Putamen (tissue), 1 donor: ENCODE measurements around the gene FYTTD1.
"Not testable (repeated sequence)": the region's sequence is repeated elsewhere in the genome, so short reads cannot be mapped to it uniquely, and the experiment has no call there.

Source experiments
- DNase-seq: peaks from one replicate; pipeline ENCODE4 v3.0.0-alpha.2; 2016; ENCODE audit warnings: low spot score

The FYTTD1 gene, protein sequence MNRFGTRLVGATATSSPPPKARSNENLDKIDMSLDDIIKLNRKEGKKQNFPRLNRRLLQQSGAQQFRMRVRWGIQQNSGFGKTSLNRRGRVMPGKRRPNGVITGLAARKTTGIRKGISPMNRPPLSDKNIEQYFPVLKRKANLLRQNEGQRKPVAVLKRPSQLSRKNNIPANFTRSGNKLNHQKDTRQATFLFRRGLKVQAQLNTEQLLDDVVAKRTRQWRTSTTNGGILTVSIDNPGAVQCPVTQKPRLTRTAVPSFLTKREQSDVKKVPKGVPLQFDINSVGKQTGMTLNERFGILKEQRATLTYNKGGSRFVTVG

DNA sequence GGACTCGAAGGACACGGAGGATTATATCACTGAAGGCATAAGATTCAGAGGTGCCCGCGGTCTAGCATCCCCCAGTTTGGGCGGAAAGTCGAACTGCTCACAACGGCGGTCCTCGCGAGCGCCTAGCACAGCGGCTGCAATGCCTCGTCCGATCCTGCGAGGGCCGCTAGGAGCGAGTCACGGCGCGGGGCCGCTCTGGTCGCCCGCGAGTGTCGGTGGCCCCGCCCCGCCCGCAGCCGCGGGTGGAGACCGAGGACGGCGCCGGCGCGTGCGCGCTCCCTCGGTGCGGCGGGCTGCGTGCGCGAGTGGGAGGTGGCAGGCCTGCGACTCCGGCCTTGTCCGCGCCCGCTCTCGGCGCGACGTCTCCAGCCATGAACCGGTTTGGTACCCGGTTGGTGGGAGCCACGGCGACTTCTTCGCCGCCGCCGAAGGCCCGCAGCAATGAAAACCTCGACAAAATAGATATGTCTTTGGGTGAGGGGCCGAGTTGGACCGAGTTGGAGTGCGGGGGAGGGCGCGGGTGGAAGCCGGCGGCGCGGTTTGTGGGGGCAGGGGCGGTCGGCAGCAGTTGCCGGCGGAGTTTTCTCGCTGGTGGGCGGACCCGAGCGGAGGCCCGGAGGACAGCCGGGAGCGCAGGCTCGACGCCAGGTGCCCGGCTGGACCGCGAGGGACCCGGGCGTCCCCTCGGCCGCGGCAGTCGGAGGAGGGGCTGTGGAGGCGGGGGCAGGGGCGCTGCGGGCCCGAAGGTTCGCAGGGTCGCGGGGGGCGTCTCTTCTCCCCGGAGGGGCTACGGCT is at the start of gene FYTTD1:
Gene FYTTD1 (plus strand): TSS at position 283 of the 795 bp plus-strand sequence. CDS start 89 bp downstream, at position 372.
- DNase-seq, result peak; percentile 95

DNA sequence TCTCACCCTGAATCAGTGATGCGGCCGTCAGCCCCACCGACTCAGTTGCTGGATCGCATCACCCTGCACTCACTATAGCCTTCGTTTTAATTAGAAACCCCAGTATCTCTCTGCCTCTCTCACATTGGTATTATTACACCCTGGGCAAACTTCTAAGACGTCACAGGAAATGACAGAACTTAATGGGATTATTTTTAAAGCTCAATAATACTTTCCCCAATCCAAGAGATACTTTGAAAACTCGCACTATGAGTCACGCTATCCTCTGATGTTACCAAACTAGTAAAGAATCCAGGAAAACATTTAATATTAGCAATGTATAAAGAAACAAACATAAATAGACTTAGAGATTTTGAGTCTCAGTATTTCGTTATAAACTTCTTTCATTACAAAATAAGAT is 49.6 kb upstream of the FYTTD1 start:
- DNase-seq, result no peak

DNA sequence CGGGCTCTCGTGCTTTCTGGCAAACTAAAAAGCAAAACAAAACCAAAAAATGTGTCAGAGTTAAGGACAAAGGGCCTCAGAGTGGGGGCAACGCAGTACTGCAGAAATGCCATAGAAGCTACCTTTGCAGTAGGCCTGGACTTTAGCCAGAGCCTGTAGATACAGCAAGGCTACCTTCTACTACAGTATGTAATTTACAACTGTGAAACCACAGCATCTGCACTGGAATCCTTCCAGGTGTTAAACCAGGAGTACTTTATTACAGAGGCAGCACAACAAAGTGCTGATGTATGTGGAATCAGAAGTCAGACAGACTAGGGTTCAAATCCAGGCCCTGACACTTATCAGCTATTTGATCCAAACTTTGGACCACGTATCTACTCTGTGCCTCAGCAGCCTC is 47.8 kb upstream of the FYTTD1 start:
- no peak for DNase-seq

DNA sequence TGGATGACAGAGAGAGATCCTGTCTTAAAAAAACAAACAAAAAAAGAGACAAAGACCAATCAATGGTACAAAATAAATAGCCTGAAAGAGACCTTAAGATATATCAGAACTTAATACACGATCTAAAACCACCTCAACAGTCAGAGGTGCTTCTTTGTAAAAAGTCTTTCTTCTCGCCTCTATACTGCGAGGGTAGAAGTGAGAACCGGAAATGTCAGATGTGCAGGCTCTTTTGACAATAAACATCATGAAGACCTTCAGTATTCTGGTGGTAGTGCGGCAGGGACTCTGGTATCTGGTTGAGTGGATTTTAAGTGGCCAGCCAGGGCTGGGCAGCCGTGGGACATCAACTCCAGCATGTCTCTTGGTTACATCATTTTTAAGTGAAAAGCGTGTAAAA is 43.0 kb upstream of the FYTTD1 start:
- no peak for DNase-seq

DNA sequence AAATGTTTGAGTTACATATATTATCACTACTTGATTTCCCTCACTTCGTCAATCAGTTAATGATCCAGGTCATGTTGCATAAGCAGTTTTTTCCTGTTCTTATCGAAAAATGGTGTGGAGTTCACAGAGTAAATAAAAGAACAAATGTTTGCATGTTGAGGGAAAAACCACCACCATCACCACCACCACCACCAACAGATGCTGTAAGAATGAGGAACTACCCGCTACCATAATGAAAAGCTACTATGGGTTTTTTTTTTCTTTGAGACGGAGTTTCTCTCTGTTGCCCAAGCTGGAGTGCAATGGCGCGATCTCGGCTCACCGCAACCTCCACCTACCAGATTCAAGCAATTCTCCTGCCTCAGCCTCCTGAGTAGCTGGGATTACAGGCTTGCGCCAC is 40.5 kb upstream of the FYTTD1 start:
- DNase-seq, result no peak

DNA sequence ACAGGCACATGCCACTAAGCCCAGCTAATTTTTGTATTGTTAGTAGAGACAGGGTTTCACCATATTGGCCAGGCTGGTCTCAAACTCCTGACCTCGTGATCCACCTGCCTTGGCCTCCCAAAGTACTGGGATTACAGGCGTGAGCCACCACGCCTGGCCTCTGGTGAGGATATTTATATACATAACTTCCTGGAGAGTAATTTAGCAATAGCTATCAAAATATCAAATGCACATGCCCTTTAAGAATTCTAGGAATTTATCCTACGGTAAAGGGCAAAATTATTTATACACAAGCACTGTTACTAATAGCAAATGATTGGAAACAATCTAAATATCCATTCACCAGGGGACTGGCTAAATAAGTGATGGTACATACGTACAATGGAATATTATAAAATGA is 38.7 kb upstream of the FYTTD1 start:
- DNase-seq, result not testable (repeated sequence)

DNA sequence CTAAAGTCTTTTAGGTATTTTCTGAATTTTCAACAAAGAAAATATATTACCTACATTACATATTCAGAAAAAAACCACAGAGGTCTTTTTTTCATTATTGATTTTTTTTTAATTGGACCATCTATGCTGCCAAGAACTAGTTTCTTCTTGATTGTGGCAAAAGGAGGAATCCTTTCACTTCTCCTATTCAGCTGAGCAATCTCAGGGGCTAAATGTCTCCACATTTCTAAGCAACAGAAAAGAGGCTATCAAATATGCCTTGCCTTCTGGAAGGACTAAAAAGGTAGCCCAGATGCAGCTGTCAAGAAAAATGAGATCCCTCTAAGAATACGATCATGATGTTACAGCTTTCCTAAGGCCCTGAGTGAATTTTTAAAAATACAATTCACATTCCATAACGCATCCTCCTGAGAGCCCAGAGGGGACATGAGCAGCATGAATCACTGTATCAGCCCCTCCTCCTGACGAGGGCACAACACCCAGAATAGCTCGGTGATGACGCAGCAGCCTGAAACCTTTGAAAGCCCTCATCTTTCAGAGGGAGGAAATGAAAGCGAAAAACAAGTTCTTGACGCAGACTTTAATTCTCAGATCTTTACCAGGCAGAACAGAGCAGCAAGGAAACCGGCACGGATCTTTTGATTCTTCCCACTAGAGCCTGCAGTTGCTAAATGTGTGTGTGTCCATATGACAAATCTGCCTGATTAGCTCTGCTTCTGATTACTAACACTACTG is 37.5 kb upstream of the FYTTD1 start:
- DNase-seq, result peak; percentile 94

DNA sequence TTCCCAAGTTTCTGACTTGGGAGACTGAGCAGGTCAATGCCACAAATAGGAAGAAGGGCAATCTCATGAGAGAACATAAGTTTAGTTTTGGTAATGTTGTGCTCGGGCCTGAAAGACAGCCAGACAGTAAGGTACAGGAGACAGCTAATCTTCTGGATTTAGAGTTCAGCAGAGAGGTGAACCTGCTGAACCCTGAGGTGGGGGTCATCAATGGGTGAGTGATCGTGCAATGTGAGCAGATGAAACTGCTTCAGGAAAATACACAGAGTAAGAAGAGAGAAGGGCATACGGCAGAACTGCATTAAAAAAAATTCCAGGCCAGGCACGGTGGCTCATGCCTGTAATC is 36.2 kb upstream of the FYTTD1 start:
- no peak for DNase-seq

DNA sequence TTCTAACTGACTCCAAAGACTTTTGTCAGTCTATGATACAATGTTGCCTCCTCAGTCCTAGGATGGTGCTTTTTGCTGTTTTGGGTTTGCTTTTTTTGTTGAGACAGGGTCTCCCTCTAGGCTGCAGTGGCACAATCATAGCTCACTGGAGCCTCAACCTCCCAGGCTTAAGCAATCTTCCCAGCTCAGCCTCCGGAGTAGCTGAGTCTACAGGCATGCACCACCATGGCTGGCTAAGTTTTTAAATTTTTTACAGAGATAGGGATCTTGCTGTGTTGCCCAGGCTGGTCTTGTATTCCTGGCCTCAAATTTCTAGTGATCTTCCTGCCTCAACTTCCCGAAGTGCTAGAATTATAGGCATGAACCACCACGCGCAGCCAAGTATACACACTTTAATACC is 35.4 kb upstream of the FYTTD1 start:
- DNase-seq, result no peak

DNA sequence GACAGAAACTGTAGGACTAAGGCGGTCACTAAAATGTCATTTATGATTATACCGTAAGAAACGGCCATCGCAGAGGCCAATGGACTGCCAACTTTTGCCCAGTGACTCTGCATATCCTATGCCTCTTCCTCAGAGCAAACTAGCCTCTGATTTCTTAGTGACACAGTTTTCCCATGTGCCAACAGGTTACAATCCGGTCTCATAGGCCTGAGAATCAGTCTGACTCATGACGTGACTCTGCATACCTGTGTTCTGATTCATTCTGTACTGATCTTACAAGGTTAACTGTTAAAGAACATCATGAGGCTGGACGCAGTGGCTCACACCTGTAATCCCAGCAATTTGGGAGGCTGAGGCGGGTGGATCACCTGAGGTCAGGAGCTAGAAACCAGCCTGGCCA is 30.8 kb upstream of the FYTTD1 start:
- no peak for DNase-seq

DNA sequence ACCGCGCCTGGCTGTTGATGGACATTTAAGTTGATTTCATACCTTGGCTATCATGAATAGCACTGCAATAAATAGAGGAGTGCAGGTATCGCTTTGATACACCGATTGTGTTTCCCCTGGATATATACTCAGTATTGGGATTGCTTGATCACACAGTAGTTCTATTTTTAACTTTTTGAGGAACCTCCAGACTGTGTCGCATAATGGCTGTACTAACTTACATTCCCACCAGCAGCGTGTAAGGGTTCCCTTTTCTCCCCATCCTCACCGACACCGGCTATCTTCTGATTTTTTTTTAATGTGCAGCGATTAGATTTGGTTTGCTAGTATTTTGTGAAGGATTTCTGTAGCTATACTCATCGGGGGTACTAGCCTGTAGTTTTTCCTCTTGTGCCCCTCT is 29.0 kb upstream of the FYTTD1 start:
- no peak for DNase-seq

DNA sequence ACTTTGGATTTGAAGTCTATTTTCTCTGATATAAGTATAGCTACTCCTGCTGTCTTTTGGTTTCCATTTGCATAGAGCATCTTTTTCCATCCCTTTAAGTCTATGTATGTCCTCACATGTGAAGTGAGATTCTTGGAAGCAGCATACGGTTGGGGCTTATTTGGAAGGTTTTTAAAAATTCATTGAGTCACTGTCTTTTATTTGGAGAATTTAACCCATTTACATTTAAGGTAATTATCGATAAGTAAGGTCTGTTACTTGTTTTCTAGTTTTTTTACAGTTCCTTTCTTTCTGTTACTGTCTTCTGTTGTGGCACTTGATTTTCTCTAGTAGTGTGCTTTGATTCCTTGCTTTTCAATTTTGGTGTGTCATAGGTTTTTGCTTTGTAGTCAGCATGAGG is 26.9 kb upstream of the FYTTD1 start:
- no peak for DNase-seq

DNA sequence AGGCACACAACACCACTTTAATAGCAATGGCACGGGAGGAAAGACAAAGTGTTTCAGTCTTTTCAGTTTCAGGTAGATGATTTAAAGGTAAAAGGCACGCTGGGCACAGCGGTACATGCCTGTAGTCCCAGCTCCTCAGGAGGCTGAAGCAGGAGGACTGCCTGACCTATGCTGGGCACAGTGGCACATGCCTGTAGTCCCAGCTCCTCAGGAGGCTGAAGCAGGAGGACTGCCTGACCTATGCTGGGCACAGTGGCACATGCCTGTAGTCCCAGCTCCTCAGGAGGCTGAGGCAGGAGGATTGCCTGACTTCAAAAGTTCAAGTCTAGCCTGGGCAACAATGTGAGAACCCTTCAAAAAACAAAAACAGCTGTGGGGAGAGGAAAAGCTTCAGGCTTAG is 21.8 kb upstream of the FYTTD1 start:
- DNase-seq, result not testable (repeated sequence)

DNA sequence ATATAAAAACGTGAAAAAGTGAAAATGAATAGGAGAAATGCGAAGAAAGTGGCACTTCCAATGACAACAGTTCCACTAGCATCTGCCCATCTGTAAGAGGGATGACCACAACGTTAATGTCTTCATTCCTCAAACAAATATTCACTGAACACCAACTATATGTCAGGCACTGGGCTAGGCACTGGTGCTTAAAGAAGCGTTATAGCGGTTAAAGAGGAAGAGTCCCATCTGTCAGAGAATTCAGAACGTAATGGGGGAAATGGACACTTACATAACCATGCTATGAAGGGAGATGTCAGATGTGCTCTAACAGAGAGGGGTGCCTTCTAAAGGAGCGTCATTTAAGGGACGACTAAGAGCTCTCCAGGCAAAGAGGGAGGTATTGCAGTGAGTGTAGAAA is 21.2 kb upstream of the FYTTD1 start:
- DNase-seq, result no peak

DNA sequence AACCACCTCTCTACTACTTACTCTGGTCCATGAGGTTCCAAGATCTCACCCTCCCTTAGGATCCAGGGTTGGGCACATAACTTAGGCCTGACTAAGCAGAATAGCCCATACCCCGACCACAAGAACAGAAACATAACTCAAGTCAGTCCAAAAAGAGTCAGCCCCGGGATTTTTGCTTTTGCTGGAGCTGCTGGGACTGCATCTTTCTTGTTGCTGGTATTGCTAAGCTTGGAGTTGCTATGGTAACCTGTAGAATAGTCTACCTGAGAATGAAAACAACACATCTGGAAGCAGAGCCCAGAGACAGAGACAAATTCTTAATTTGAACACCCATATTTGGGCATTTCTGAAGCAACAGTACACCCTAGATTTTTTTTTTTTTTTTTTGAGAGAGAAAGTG is 19.5 kb upstream of the FYTTD1 start:
- DNase-seq, result no peak

DNA sequence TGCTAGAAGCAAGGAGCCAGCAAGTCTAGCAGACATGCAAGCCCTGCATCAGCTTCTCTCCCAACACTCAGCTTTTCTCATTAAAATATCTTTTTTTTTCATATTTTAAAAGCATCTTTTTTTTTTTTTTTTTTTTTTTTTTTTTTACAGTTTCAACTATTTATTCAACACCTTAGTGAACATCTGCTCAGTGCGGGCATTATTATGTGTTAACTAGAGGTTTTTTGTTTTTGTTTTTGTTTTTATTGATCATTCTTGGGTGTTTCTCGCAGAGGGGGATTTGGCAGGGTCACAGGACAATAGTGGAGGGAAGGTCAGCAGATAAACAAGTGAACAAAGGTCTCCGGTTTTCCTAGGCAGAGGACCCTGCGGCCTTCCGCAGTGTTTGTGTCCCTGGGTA is 18.9 kb upstream of the FYTTD1 start:
- not testable (repeated sequence) for DNase-seq

DNA sequence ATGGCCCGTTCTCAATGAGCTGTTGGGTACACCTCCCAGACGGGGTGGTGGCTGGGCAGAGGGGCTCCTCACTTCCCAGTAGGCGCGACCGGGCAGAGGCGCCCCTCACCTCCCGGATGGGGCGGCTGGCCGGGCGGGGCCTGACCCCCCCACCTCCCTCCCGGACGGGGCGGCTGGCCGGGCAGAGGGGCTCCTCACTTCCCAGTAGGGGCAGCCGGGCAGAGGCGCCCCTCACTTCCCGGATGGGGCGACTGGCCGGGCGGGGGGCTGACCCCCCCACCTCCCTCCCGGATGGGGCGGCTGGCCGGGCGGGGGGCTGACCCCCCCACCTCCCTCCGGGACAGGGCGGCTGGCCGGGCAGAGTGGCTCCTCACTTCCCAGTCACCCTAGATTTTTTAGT is 18.2 kb upstream of the FYTTD1 start:
- DNase-seq, result not testable (repeated sequence)

DNA sequence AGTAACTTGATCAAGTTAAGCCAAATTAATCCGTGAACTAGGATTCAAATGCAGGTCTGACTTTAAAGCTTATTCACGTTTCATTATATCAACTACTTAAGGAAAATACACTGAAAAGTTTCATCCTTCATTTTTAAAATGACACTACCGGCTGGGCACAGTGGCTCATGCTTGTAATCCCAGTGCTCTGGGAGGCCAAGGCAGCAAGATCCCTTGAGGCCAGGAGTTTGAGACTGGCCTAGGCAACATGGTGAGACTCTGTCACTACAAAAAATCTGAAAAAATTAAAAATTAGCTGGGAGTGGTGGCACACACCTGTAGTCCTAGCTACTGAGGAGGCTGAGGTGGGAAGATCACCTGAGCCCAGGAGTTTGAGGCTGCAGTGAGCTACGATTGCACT is 16.6 kb upstream of the FYTTD1 start:
- DNase-seq, result no peak

DNA sequence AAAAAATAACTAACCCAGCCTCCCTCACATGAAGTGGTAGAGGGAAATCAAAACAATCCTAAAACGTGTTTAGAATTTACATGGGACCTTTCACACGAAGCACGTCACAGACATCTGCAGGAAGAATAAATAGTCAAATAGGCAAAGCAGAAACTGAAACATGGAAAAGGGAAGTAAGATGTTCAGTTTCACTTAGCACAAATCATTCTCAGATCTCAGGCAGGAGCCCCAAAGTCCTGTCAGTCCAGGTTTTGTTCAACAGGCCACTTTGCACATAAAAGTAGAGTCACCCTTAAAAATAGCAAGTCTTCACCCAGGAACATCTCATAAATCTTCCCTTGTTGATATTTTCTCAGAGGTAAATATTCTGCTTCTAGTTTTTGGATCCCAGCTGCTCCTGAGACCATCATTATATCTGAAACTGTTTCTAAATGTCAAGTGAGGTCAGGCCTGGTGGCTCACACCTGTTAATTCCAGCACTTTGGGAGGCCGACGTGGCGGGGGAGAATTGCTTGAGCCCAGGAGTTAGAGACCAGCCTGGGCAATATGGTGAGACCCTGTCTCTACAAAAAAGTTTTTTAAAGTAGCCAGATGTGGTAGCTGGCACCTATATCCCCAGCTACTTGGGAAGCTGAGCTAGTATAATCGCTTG is 14.9 kb upstream of the FYTTD1 start:
- no peak for DNase-seq

DNA sequence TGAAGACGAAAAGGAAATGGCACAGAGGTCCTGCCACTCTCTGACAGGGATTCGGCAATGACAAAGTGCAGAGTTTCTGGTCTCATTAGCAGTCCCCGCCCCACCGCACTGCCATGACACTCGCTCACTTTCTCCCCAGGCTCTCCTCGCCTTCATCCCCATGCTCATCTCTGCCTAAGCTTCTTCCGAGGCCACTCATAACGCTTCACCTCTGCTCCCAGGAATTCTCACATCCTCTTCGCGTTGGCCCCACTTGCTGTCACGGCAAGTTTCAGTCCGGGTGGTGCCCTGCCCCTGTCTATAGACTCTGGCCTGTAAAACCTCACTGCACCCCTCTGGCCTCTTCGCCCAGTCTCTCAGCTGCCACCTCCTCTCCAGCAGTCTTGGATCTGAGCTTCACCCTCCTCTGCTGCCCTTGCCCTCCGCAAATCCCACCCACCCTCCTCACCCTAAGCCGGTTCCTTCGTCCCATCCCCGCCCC is 13.6 kb upstream of the FYTTD1 start:
- no peak for DNase-seq

DNA sequence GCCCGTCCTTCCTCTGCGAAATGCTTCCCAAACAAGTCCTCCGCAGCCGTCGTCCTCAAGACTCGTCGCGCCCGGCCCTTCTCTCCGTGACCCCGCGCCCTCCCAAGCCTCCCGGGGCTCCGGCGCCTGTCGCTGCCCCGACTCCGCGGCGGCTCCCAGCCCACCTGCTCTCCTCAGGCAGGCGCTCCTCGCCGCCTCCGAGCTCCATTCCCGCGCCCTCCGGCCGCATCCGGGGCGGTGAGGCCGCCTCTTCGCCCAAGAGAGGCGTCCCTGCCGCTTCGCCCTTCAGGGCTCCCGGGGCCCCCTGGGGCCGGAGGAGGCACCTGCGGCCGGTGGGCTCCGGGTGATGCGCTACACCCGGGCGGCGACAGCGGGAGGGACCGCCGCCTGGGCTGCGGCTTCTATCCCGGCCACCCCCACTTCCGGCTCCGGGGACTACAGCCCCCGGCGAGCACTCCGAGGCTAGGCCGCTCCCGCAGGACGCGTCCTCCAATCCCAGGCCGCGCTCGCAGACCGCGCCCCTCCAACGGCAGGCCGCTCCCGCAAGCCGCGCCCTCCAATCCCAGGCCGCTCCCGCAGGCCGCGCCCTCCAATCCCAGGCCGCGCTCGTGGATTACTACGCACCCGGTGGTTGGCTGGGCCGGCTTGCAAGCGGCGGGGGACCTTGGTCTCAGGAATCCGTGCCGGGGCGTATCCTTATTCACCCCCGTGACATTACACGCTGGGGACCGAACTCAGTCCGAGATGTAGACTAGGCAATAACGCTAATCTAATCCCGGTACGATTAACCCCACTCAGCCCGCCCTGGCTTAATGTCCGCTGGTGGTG is 13.0 kb upstream of the FYTTD1 start, which contains the start of gene RUBCN:
Gene RUBCN (minus strand): TSS at position 414 of the 828 bp plus-strand sequence. CDS start 185 bp downstream, at position 229.
- DNase-seq, result peak; percentile 97
